ENCODE results near the gene MS4A6E.

MS4A6E gene

DNA sequence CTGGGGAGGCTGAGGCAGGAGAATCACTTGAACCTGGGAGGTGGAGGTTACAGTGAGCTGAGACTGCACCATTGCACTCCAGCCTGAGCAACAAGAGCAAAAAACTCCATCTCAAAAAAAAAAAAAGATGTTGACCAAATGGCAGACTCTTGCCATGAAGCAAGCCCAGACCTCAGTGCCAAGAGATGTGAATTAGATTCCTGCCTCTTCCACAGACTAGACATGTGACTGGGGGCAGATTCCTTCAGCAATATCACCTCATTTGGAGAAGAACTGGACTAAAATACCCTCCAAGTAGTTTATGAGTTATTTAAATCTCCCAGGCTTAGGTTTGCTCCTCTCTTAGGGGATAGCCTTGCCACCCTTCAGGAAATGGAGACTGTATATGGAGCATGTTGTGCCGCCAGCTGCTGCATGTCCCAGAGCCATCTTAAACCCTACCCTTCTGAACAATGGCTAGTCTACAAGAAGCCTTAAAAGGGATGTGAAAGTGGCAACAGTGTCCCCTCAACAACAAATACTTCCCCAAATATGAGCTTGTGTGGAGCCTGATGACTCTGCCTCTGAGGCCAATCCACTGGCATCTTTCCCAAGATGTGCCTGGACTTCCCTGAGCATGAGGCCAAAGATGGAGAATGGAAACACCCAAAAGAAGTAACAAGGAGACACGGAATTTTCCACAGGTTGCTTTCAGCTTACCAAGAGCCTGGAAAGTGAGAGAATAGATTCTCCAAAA, 50.5 kb downstream of the MS4A6E start:
- peak; percentile 11 for DNase-seq

DNA sequence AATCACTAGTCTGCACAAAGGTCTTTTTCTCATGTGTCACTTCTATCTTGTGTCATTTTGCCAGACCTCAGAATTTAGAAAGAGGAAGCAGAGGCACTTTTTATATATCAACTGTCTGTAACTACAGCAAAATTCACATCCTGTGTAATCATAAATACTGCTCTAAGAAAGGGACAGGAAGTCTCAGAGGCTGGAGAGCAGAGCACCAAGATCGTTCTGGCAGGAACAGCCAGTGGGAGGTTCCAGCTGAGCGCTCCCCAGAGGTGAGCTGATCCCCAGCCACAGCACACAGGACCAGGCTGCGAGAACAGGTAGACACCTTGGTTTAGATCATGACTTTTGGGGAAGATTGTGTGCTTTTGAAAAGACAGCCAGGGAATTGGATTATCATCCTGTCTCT, 51.3 kb downstream of the MS4A6E start, which contains the start of gene MS4A7:
Gene MS4A7 (plus strand): TSS at position 179 of the 400 bp plus-strand sequence. CDS start 4,610 bp downstream, outside the sequence.
- no peak for DNase-seq

GRCh38 chr11:60389279-60389910, 62.3 kb downstream of the MS4A6E start:
- DNase-seq: no peak

- DNase-seq: no peak
These were observed 63.4 kb downstream of the MS4A6E start for GRCh38 chr11:60390419-60390818.
